Activated gamma-delta T cell treated with anti-CD3 and anti-CD28 coated beads, Interleukin-2, amount 50 U/mL, for 16 hours (primary cell): ENCODE results near the gene NFASC.

Source experiments
- DNase-seq: peaks from one replicate; pipeline ENCODE4 v3.0.0-alpha.2; 2020; ENCODE audit warnings: low read depth

Gene NFASC

GRCh38 chr1:204928671-204929486, 58.2 kb downstream of the NFASC start:
- no peak for DNase-seq

- DNase-seq: no peak
These were observed 59.0 kb downstream of the NFASC start for GRCh38 chr1:204929487-204930154.

- DNase-seq: no peak
These were observed 59.5 kb downstream of the NFASC start for GRCh38 chr1:204930155-204930523.

- no peak for DNase-seq
These were observed 60.7 kb downstream of the NFASC start for GRCh38 chr1:204931313-204931712.

- no peak for DNase-seq
These were observed 61.3 kb downstream of the NFASC start for GRCh38 chr1:204931768-204932572.

- DNase-seq: no peak
These were observed 61.9 kb downstream of the NFASC start for GRCh38 chr1:204932573-204932909.

GRCh38 chr1:204935155-204935554, 64.5 kb downstream of the NFASC start:
- no peak for DNase-seq

- no peak for DNase-seq
These were observed 66.1 kb downstream of the NFASC start for GRCh38 chr1:204936765-204937164.

GRCh38 chr1:204937901-204938300, 67.2 kb downstream of the NFASC start:
- DNase-seq: no peak

- no peak for DNase-seq
These were observed 69.9 kb downstream of the NFASC start for GRCh38 chr1:204940591-204940990.

GRCh38 chr1:204941421-204942338, 71.0 kb downstream of the NFASC start:
- no peak for DNase-seq

- DNase-seq: no peak
These were observed 72.8 kb downstream of the NFASC start for GRCh38 chr1:204943495-204943894.

- DNase-seq: no peak
These were observed 74.0 kb downstream of the NFASC start for GRCh38 chr1:204944662-204945061.

- DNase-seq: no peak
These were observed 74.9 kb downstream of the NFASC start for GRCh38 chr1:204945565-204945977.

GRCh38 chr1:204946640-204947039, 76.0 kb downstream of the NFASC start:
- DNase-seq: no peak

- DNase-seq: no peak
These were observed 76.7 kb downstream of the NFASC start for GRCh38 chr1:204947338-204947737.

- no peak for DNase-seq
These were observed 77.1 kb downstream of the NFASC start for GRCh38 chr1:204947747-204948146.

- DNase-seq: no peak
These were observed 79.8 kb downstream of the NFASC start for GRCh38 chr1:204950353-204951001.

GRCh38 chr1:204958317-204959307, 88.0 kb downstream of the NFASC start:
- no peak for DNase-seq

GRCh38 chr1:204959374-204959773, 88.7 kb downstream of the NFASC start:
- DNase-seq: no peak
